Right lobe of liver (tissue), 4 donors: ENCODE measurements around the gene TMEM239.

Experiments used
- CTCF ChIP-seq, 4 donors: fragments of 200-600 bp in 3 of 4; fragments of 450-650 bp in 1 of 4; IDR thresholded peaks; one replicate each; pipeline versions ENCODE4 v1.5.1 to v1.8.0; 2016 to 2022; ENCODE audit warnings: antibody characterized with exemption in 4 of 4, mild to moderate bottlenecking in 2 of 4
- POLR2A ChIP-seq: fragments of 450-650 bp; IDR thresholded peaks from one replicate; pipeline ENCODE4 v1.6.1; 2017; ENCODE audit warnings: antibody characterized with exemption, mild to moderate bottlenecking
- donor health status: DM: no; HTN: no; CAD: no.
- donor health status: DM: no; HTN: no; CAD: no.
- donor health status: DM: no; HTN: yes; CAD: no.

GRCh38 chr20:2836035-2836434 is 19.9 kb downstream of the TMEM239 start:
- TF ChIP-seq POLR2A (no peak), CTCF (IDR thresholded peaks at IDR 0.05) (no peak)
